HepG2 (cell line): ENCODE results near the gene SNED1. TPM values are rescaled to one million over a fixed set of nuclear protein-coding genes. Genes with fewer than 3 reads are reported as not detected.

Experiments used
- ATF5 ChIP-seq: sonication (generic); formaldehyde crosslinking; IDR thresholded peaks from 2 replicates; pipeline ENCODE4 v1.4.0; 2020; ENCODE audit warnings: mild to moderate bottlenecking, low read depth, missing genetic modification reagents
- FOXJ3 ChIP-seq: sonication (generic); formaldehyde crosslinking; IDR thresholded peaks from 2 replicates; pipeline ENCODE4 v1.4.0; 2020; ENCODE audit warnings: missing genetic modification reagents, mild to moderate bottlenecking, borderline replicate concordance
- HMGXB3 ChIP-seq: sonication (generic); formaldehyde crosslinking; IDR thresholded peaks from 2 replicates; pipeline ENCODE4 v1.4.0; 2020; ENCODE audit warnings: missing genetic modification reagents, borderline replicate concordance
- HNRNPLL ChIP-seq: fragments of 200-400 bp; formaldehyde crosslinking; IDR thresholded peaks from 2 replicates; pipeline ENCODE4 v1.6.1; 2017; ENCODE audit warnings: mild to moderate bottlenecking, low read depth, low read length; ENCODE audit not compliant: poor library complexity, severe bottlenecking
- MTA1 ChIP-seq: sonication (generic); formaldehyde crosslinking; IDR thresholded peaks from 2 replicates; pipeline ENCODE4 v1.4.0; 2020; ENCODE audit warnings: missing genetic modification reagents, mild to moderate bottlenecking, borderline replicate concordance
- MTERF4 ChIP-seq: sonication (generic); formaldehyde crosslinking; IDR thresholded peaks from 2 replicates; pipeline ENCODE4 v1.8.0; 2023; ENCODE audit warnings: mild to moderate bottlenecking, missing genetic modification reagents
- MYNN ChIP-seq: sonication (generic); formaldehyde crosslinking; IDR thresholded peaks from 2 replicates; pipeline ENCODE4 v1.4.0; 2020; ENCODE audit warnings: mild to moderate bottlenecking, low read depth, missing genetic modification reagents
- NFYB ChIP-seq: sonication (generic); formaldehyde crosslinking; IDR thresholded peaks from 2 replicates; pipeline ENCODE4 v1.4.0; 2020; ENCODE audit warnings: missing genetic modification reagents
- PCBP2 ChIP-seq: fragments of 200-400 bp; formaldehyde crosslinking; optimal IDR thresholded peaks from 2 replicates; pipeline ENCODE3; 2018; ENCODE audit warnings: low read length, low read depth; ENCODE audit not compliant: poor library complexity, severe bottlenecking
- RAD21 ChIP-seq: fragments of 450-650 bp; formaldehyde crosslinking; IDR thresholded peaks from 2 replicates; pipeline ENCODE4 v1.5.0; 2020; ENCODE audit warnings: mild to moderate bottlenecking
- SMYD3 ChIP-seq: sonication (generic); formaldehyde crosslinking; IDR thresholded peaks from 2 replicates; pipeline ENCODE4 v1.8.1; 2023; ENCODE audit warnings: mild to moderate bottlenecking, missing genetic modification reagents
- SRSF1 ChIP-seq: fragments of 200-400 bp; formaldehyde crosslinking; optimal IDR thresholded peaks from 2 replicates; pipeline ENCODE3; 2017; ENCODE audit warnings: mild to moderate bottlenecking, low read depth, low read length, moderate library complexity
- STAG1 ChIP-seq: sonication (generic); formaldehyde crosslinking; IDR thresholded peaks from 2 replicates; pipeline ENCODE4 v1.4.0; 2020; ENCODE audit warnings: missing genetic modification reagents
- TGIF2 ChIP-seq: IDR thresholded peaks from 2 replicates; pipeline ENCODE4 v1.6.1; 2016; ENCODE audit warnings: control low read depth, missing compliant biosample characterization
- ZFP1 ChIP-seq: IDR thresholded peaks from 2 replicates; pipeline ENCODE4 v1.6.1; 2016
- ZFP90 ChIP-seq: sonication (generic); formaldehyde crosslinking; IDR thresholded peaks from 2 replicates; pipeline ENCODE4 v1.8.0; 2022; ENCODE audit warnings: missing genetic modification reagents, mild to moderate bottlenecking, inconsistent platforms, borderline replicate concordance
- ZMAT5 ChIP-seq: sonication (generic); formaldehyde crosslinking; IDR thresholded peaks from 2 replicates; pipeline ENCODE4 v1.5.0; 2020; ENCODE audit warnings: mild to moderate bottlenecking, low read depth, missing genetic modification reagents, borderline replicate concordance
- ZNF460 ChIP-seq: sonication (generic); formaldehyde crosslinking; IDR thresholded peaks from 2 replicates; pipeline ENCODE4 v1.5.1; 2020; ENCODE audit warnings: missing genetic modification reagents, mild to moderate bottlenecking, borderline replicate concordance
- ZNF605 ChIP-seq: sonication (generic); formaldehyde crosslinking; IDR thresholded peaks from 2 replicates; pipeline ENCODE4 v1.8.0; 2022; ENCODE audit warnings: mild to moderate bottlenecking, missing genetic modification reagents
- ZNF644 ChIP-seq: IDR thresholded peaks from 2 replicates; pipeline ENCODE4 v1.6.1; 2016; ENCODE audit warnings: low read depth
- ZNF704 ChIP-seq: sonication (generic); formaldehyde crosslinking; IDR thresholded peaks from 2 replicates; pipeline ENCODE4 v1.8.1; 2023; ENCODE audit warnings: mild to moderate bottlenecking, inconsistent platforms, moderate library complexity, missing genetic modification reagents, borderline replicate concordance
- ZNF746 ChIP-seq: sonication (generic); formaldehyde crosslinking; IDR thresholded peaks from 2 replicates; pipeline ENCODE4 v1.8.0; 2022; ENCODE audit warnings: mild to moderate bottlenecking, missing genetic modification reagents
- polyA plus RNA-seq, 8 experiments: library from polyadenylated mRNA; depleted of rRNA in 3 of 8; stranded (reverse) in 7 of 8; unstranded in 1 of 8; fragments of >200 nt; fragmentation: Illumina TruSeq in 4 of 8; extraction: Trizol in 4 of 8; gene quantifications; 2 replicates each; pipeline versions ENCODE4 v1.2.1 to v1.2.3, GENCODE V29; 2011 to 2016; ENCODE audit warnings: low read depth in 4 of 8, missing spikeins in 1 of 8, mixed read lengths in 1 of 8; ENCODE audit not compliant: insufficient read depth in 1 of 8
- total RNA-seq, 5 experiments: library from RNA; depleted of rRNA; stranded (reverse); fragments of >200 nt; fragmentation: Illumina TruSeq; extraction: Trizol; gene quantifications; 2 replicates each; pipeline ENCODE4 v1.2.3, GENCODE V29; 2016; ENCODE audit warnings: low read depth in 1 of 5

SNED1 gene
- total and polyA plus RNA-seq, 2 of the 13 experiments (the other 11 are each of a cell fraction or from before 2014, with no cell fraction given), result 0.15 to 0.65 TPM

- TF ChIP-seq NFYB (CRISPR knock-in tag) (no peak), MYNN (no peak), ZNF644 (peak; percentile 28; the same call in 1 of the 2 replicates), ZMAT5 (CRISPR knock-in tag) (no peak), ZNF746 (CRISPR knock-in tag) (peak; percentile 98), ZFP90 (CRISPR knock-in tag) (peak; percentile 67), MTA1 (peak; percentile 93), HMGXB3 (CRISPR knock-in tag) (no peak; the same call in 1 of the 2 replicates), FOXJ3 (CRISPR knock-in tag) (peak; percentile 72; the same call in 1 of the 2 replicates), ZFP1 (0 out of 2 replicates have a peak, but pooled peaks have one; percentile 27), HNRNPLL (peak; percentile 86), ATF5 (CRISPR knock-in tag) (no peak), ZNF605 (CRISPR knock-in tag) (peak; percentile 62), STAG1 (0 out of 2 replicates have a peak, but pooled peaks have one; percentile 12), PCBP2 (no peak), ZNF704 (CRISPR knock-in tag) (no peak), ZNF460 (CRISPR knock-in tag) (peak; percentile 29; the same call in 1 of the 2 replicates), TGIF2 (peak; percentile 38; the same call in 1 of the 2 replicates), SMYD3 (CRISPR knock-in tag) (no peak; the same call in 1 of the 2 replicates), SRSF1 (no peak), MTERF4 (CRISPR knock-in tag) (peak; percentile 66; the same call in 1 of the 2 replicates), RAD21 (CRISPR knock-in tag) (0 out of 2 replicates have a peak, but pooled peaks have one; percentile 13)
Measured at GRCh38 chr2:240960309-240960970, 38.0 kb upstream of the SNED1 start (continued).
